ENCODE data around the gene CEPT1. TPM values are rescaled to one million over a fixed set of nuclear protein-coding genes. Genes with fewer than 3 reads are reported as not detected.

Gene CEPT1
- total and polyA plus RNA-seq, 4 donors: 13.2 to 41.3 (median 19.1) TPM

DNA sequence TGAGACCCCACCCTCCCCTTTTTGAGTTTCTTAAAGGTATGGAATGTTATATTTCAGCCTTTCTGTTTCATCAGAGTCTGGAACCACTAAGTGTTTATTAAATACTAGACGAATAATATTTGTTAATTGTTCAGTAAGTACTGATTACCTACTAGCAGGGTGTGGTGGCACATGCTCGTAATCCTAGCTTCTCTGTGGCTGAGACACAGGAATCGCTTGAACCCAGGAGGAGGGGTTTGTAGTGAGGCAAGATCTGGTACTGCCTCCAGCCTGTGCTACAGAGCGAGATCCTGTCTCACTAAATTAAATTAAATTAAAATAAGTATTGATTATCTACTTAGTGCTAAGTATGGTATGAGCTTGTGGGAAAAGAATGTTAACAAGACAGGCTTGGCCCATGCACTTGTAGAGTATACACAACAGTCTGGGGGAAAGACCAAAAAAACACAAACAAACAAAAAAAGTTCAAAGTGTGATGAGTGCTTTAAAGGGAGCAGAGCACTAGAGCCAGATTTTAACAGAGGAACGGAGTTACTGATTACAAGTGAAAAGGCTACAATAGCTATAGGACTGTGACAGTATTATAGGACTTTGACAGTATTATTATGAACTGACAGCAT is 2.4 kb downstream of the CEPT1 start:
- WGBS, 2 donors: 78 to 82% methylated on average over 5 of the region's 5 CpGs
- Histone ChIP-seq H3K9me3 (ENCODE audit: control insufficient read depth, low read length) (no peaks in the 10 kb centered on the region), H3K36me3 (ENCODE audit: control insufficient read depth in 1 of 2, insufficient read depth in 2 of 2, low read length in 1 of 2) (no peaks in the 10 kb centered on the region), H3K4me1 (ENCODE audit: control insufficient read depth in 1 of 2, insufficient read depth in 2 of 2, low read length in 2 of 2) (peaks cover 0 to 2% of the 10 kb centered on the region in 2 donors), H3K27me3 (ENCODE audit: control insufficient read depth in 1 of 2, insufficient read depth in 2 of 2, low read length in 1 of 2) (no peaks in the 10 kb centered on the region), H3K4me3 (ENCODE audit: low read length in 2 of 2) (no peak overlapping the region), H3K27ac (ENCODE audit: low read depth in 1 of 2, low read length in 2 of 2) (no peak overlapping the region)
- intact Hi-C loops (cut with DNase I): no loop called here
- DNase-seq: no peak
- ATAC-seq (ENCODE audit: low FRiP score): no peak

DNA sequence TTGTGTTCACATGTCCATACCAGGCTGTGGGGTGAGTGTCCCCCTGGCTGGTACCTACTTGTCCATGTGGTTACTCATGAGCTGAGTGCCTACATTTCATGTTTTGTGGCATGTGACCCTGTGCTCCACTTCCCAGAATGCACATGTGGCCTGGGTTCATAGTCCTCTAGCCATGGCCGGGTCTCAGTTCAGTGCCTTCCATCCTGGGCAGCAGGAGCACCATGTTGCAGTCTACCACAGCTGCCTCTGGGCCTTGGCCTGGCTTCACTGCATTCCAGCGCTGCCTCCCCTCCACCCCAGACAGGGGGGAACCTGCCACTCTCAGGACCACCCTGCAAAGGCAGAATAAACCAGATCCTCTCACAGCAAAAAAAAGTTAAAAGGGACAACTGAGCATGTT is 5.5 kb downstream of the CEPT1 start:
- Histone ChIP-seq H3K9me3 (ENCODE audit: control insufficient read depth, low read length) (no peaks in the 10 kb centered on the region), H3K27ac (ENCODE audit: low read depth in 1 of 2, low read length in 2 of 2) (no peak overlapping the region), H3K27me3 (ENCODE audit: control insufficient read depth in 1 of 2, insufficient read depth in 2 of 2, low read length in 1 of 2) (no peaks in the 10 kb centered on the region), H3K4me3 (ENCODE audit: low read length in 2 of 2) (no peak overlapping the region), H3K4me1 (ENCODE audit: control insufficient read depth in 1 of 2, insufficient read depth in 2 of 2, low read length in 2 of 2) (peaks cover 0 to 9% of the 10 kb centered on the region in 2 donors), H3K36me3 (ENCODE audit: control insufficient read depth in 1 of 2, insufficient read depth in 2 of 2, low read length in 1 of 2) (no peaks in the 10 kb centered on the region)
- DNase-seq (no peak), ATAC-seq (ENCODE audit: low FRiP score) (no peak)
- intact Hi-C loops (cut with DNase I): no loop called here
- WGBS, 2 donors: 93 to 96% methylated on average over 2 of the region's 2 CpGs

- no peaks in the 10 kb centered on the region for H3K36me3 ChIP-seq (ENCODE audit: control insufficient read depth in 1 of 2, insufficient read depth in 2 of 2, low read length in 1 of 2)
- intact Hi-C loops (cut with DNase I): no loop called here
- no peak for DNase-seq
- no peaks in the 10 kb centered on the region for H3K9me3 ChIP-seq (ENCODE audit: control insufficient read depth, low read length)
- peaks cover 0 to 9% of the 10 kb centered on the region in 2 donors for H3K4me1 ChIP-seq (ENCODE audit: control insufficient read depth in 1 of 2, insufficient read depth in 2 of 2, low read length in 2 of 2)
- no peak overlapping the region for H3K27ac ChIP-seq (ENCODE audit: low read depth in 1 of 2, low read length in 2 of 2)
- no peak for ATAC-seq (ENCODE audit: low FRiP score)
- H3K4me3 ChIP-seq (ENCODE audit: low read length in 2 of 2): no peak overlapping the region
- H3K27me3 ChIP-seq (ENCODE audit: control insufficient read depth in 1 of 2, insufficient read depth in 2 of 2, low read length in 1 of 2): no peaks in the 10 kb centered on the region
Observed at GRCh38 chr1:111145963-111146768, 6.1 kb downstream of the CEPT1 start.

- intact Hi-C loops (cut with DNase I): no loop called here
- H3K36me3 ChIP-seq (ENCODE audit: control insufficient read depth in 1 of 2, insufficient read depth in 2 of 2, low read length in 1 of 2): peaks cover 0 to under 1% of the 10 kb centered on the region in 2 donors
Observed at GRCh38 chr1:111147948-111148347, 7.9 kb downstream of the CEPT1 start.

GRCh38 chr1:111148376-111148881 is 8.4 kb downstream of the CEPT1 start:
- intact Hi-C loops (cut with DNase I): no loop called here
- ATAC-seq (ENCODE audit: low FRiP score): no peak
- Histone ChIP-seq H3K27me3 (ENCODE audit: control insufficient read depth in 1 of 2, insufficient read depth in 2 of 2, low read length in 1 of 2) (no peaks in the 10 kb centered on the region), H3K4me3 (ENCODE audit: low read length in 2 of 2) (no peak overlapping the region), H3K27ac (ENCODE audit: low read depth in 1 of 2, low read length in 2 of 2) (no peak overlapping the region), H3K9me3 (ENCODE audit: control insufficient read depth, low read length) (no peaks in the 10 kb centered on the region), H3K36me3 (ENCODE audit: control insufficient read depth in 1 of 2, insufficient read depth in 2 of 2, low read length in 1 of 2) (peaks cover 0 to 5% of the 10 kb centered on the region in 2 donors), H3K4me1 (ENCODE audit: control insufficient read depth in 1 of 2, insufficient read depth in 2 of 2, low read length in 2 of 2) (peaks cover 0 to 7% of the 10 kb centered on the region in 2 donors)
- no peak for DNase-seq
- 71 to 75% methylated on average over 2 of the region's 2 CpGs for WGBS, 2 donors

More at GRCh38 chr1:111147948-111148347, 7.9 kb downstream of the CEPT1 start:
- ATAC-seq (ENCODE audit: low FRiP score): no peak
- no peak overlapping the region for H3K27ac ChIP-seq (ENCODE audit: low read depth in 1 of 2, low read length in 2 of 2)
- 45 to 47% methylated on average over 3 of the region's 3 CpGs for WGBS, 2 donors
- H3K9me3 ChIP-seq (ENCODE audit: control insufficient read depth, low read length): no peaks in the 10 kb centered on the region
- no peaks in the 10 kb centered on the region for H3K27me3 ChIP-seq (ENCODE audit: control insufficient read depth in 1 of 2, insufficient read depth in 2 of 2, low read length in 1 of 2)
- DNase-seq: no peak
- H3K4me1 ChIP-seq (ENCODE audit: control insufficient read depth in 1 of 2, insufficient read depth in 2 of 2, low read length in 2 of 2): peaks cover 0 to 7% of the 10 kb centered on the region in 2 donors
- H3K4me3 ChIP-seq (ENCODE audit: low read length in 2 of 2): no peak overlapping the region

- H3K4me3 ChIP-seq (ENCODE audit: low read length in 2 of 2): no peak overlapping the region
- H3K36me3 ChIP-seq (ENCODE audit: control insufficient read depth in 1 of 2, insufficient read depth in 2 of 2, low read length in 1 of 2): peaks cover 0 to 5% of the 10 kb centered on the region in 2 donors
- peaks cover 0 to 7% of the 10 kb centered on the region in 2 donors for H3K4me1 ChIP-seq (ENCODE audit: control insufficient read depth in 1 of 2, insufficient read depth in 2 of 2, low read length in 2 of 2)
- H3K27me3 ChIP-seq (ENCODE audit: control insufficient read depth in 1 of 2, insufficient read depth in 2 of 2, low read length in 1 of 2): no peaks in the 10 kb centered on the region
- 62 to 70% methylated on average over 3 of the region's 3 CpGs for WGBS, 2 donors
- H3K27ac ChIP-seq (ENCODE audit: low read depth in 1 of 2, low read length in 2 of 2): no peak overlapping the region
- DNase-seq: no peak
- ATAC-seq (ENCODE audit: low FRiP score): no peak
- intact Hi-C loops (cut with DNase I): no loop called here
- no peaks in the 10 kb centered on the region for H3K9me3 ChIP-seq (ENCODE audit: control insufficient read depth, low read length)
Observed at GRCh38 chr1:111151838-111152237, 11.8 kb downstream of the CEPT1 start.

DNA sequence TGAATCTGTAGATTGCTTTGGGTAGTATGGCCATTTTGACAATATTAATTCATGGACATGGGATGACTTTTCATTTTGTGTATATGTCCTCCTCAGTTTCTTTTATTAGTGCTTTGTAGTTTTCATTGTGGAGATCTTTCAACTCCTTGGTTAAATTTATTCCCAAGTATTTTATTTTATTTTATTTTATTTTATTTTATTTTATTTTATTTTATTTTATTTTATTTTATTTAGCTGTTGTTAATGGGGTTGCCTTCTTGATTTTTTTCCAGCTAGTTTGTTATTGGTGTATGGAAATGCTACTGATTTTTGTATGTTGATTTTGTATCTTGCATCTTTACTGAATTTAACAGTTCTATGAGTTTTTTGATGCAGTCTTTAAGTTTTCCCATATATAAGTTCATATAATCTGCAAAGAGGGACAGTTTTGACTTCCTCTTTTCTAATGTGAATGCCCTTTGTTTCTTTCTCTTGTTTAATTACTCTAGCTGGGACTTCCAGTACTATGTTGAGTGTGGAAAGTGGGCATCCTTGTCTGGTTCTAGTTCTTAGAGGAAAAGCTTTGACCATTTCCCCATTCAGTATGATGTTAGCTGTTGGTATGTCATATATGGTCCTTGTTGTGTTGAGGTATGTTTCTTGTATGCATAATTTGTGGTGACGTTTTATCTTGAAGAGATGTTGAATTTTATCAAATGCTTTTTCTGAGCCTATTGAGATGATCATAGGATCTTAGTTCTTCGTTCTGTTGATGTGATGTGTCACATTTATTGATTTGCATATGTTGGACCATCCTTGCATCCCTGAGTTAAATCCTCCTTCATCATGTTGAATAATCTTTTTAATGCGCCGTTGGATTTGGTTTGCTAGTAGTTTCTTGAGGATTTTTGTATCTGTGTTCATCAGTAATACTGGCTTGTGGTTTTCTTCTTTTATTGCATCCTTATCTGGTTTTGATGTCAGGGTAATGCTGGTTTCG is 14.3 kb downstream of the CEPT1 start:
- DNase-seq (no peak), ATAC-seq (ENCODE audit: low FRiP score) (no peak)
- peaks cover 0 to 5% of the 10 kb centered on the region in 2 donors for H3K4me1 ChIP-seq (ENCODE audit: control insufficient read depth in 1 of 2, insufficient read depth in 2 of 2, low read length in 2 of 2)
- no peaks in the 10 kb centered on the region for H3K9me3 ChIP-seq (ENCODE audit: control insufficient read depth, low read length)
- intact Hi-C loops (cut with DNase I): no loop called here
- H3K4me3 ChIP-seq (ENCODE audit: low read length in 2 of 2): no peak overlapping the region
- 97% methylated on average over 5 of the region's 5 CpGs for WGBS, 2 donors
- H3K27me3 ChIP-seq (ENCODE audit: control insufficient read depth in 1 of 2, insufficient read depth in 2 of 2, low read length in 1 of 2): no peaks in the 10 kb centered on the region
- peaks cover 0 to 5% of the 10 kb centered on the region in 2 donors for H3K36me3 ChIP-seq (ENCODE audit: control insufficient read depth in 1 of 2, insufficient read depth in 2 of 2, low read length in 1 of 2)
- H3K27ac ChIP-seq (ENCODE audit: low read depth in 1 of 2, low read length in 2 of 2): no peak overlapping the region

GRCh38 chr1:111157431-111157830 is 17.4 kb downstream of the CEPT1 start:
- DNase-seq: no peak
- no peak for ATAC-seq (ENCODE audit: low FRiP score)
- Histone ChIP-seq H3K27me3 (ENCODE audit: control insufficient read depth in 1 of 2, insufficient read depth in 2 of 2, low read length in 1 of 2) (no peaks in the 10 kb centered on the region), H3K4me1 (ENCODE audit: control insufficient read depth in 1 of 2, insufficient read depth in 2 of 2, low read length in 2 of 2) (no peaks in the 10 kb centered on the region), H3K9me3 (ENCODE audit: control insufficient read depth, low read length) (no peaks in the 10 kb centered on the region), H3K27ac (ENCODE audit: low read depth in 1 of 2, low read length in 2 of 2) (no peak overlapping the region), H3K4me3 (ENCODE audit: low read length in 2 of 2) (no peak overlapping the region), H3K36me3 (ENCODE audit: control insufficient read depth in 1 of 2, insufficient read depth in 2 of 2, low read length in 1 of 2) (peaks cover 0 to 7% of the 10 kb centered on the region in 2 donors)
- WGBS, 2 donors: 96 to 98% methylated on average over 2 of the region's 2 CpGs
- intact Hi-C loops (cut with DNase I): no loop called here

Measured in aorta (tissue), 5 donors.